Kidney (tissue), 14 donors: ENCODE measurements around the gene IPO4. TPM values are rescaled to one million over a fixed set of nuclear protein-coding genes. Genes with fewer than 3 reads are reported as not detected.

ENCODE experiments used
- DNase-seq, 5 donors: peaks; one replicate each; pipeline ENCODE4 v3.0.0-alpha.2; 2013 to 2020
- FAIRE-seq: peaks from 2 replicates; lab custom pipeline; 2012; peaks lifted over from hg19 to GRCh38; lab: Jason Lieb, UNC
- H3K27ac ChIP-seq, 2 donors: one replicate each; pipeline ENCODE4 v1.7.0; 2013; ENCODE audit warnings: low read depth in 2 of 2, low read length in 2 of 2, inconsistent platforms in 1 of 2
- H3K27me3 ChIP-seq: one replicate; pipeline ENCODE4 v1.7.1; 2013; ENCODE audit warnings: low read length, inconsistent platforms; ENCODE audit not compliant: control insufficient read depth, insufficient read depth
- H3K36me3 ChIP-seq, 3 donors: one replicate each; pipeline versions ENCODE4 v1.7.0 to v1.7.1; 2013; ENCODE audit warnings: low read length in 3 of 3, control low read depth in 1 of 3, inconsistent platforms in 1 of 3; ENCODE audit not compliant: insufficient read depth in 3 of 3, control insufficient read depth in 2 of 3
- H3K4me1 ChIP-seq, 3 donors: one replicate each; pipeline versions ENCODE4 v1.7.0 to v1.7.1; 2013; ENCODE audit warnings: low read length in 3 of 3, inconsistent platforms in 1 of 3, low read depth in 1 of 3; ENCODE audit not compliant: control insufficient read depth in 2 of 3, insufficient read depth in 2 of 3
- H3K4me3 ChIP-seq, 3 donors: one replicate each; pipeline versions ENCODE4 v1.7.0 to v1.8.1; 2013; ENCODE audit warnings: low read length in 3 of 3, control low read depth in 1 of 3, inconsistent platforms in 1 of 3
- H3K9ac ChIP-seq, 3 donors: one replicate each; pipeline versions ENCODE4 v1.7.0 to v1.7.1; 2013; ENCODE audit warnings: low read length in 3 of 3, control low read depth in 1 of 3, inconsistent platforms in 1 of 3
- H3K9me3 ChIP-seq, 3 donors: one replicate each; pipeline versions ENCODE4 v1.7.0 to v1.7.1; 2013; ENCODE audit warnings: low read length in 3 of 3, control low read depth in 1 of 3, inconsistent platforms in 1 of 3; ENCODE audit not compliant: control insufficient read depth in 2 of 3, insufficient read depth in 1 of 3
- CTCF ChIP-seq: IDR thresholded peaks from 3 replicates; pipeline ENCODE4 v1.5.1; 2012; ENCODE audit warnings: mild to moderate bottlenecking, moderate library complexity, borderline replicate concordance; ENCODE audit not compliant: insufficient read depth; ENCODE audit errors: extremely low read depth
- intact Hi-C: fragments of 100-400 bp; cut with DNase I; formaldehyde crosslinking; loops from one replicate; pipeline ENCODE4 v1.11.1; 2022
- polyA plus RNA-seq: library from polyadenylated mRNA; stranded (reverse); fragments of 350-450 nt; fragmentation: Illumina TruSeq; extraction: RNeasy Lipid Tissue Mini Kit (QIAGEN cat#74804); gene quantifications from one replicate; pipeline ENCODE4 v1.2.3, GENCODE V29; 2014; ENCODE audit warnings: low read depth, low replicate concordance; ENCODE audit not compliant: insufficient read depth
- total RNA-seq: library from RNA; stranded (reverse); fragmentation: NEBNext Ultra II Directional; extraction: Animal tissue kit (Norgen Biotek cat#: 25700); gene quantifications from one replicate; pipeline ENCODE4 v1.2.1, GENCODE V29; 2021
- donor health status: control.
- donor health status: control.
- donor health status: control.
- donor health status: control.
- donor health status: control.
- donor health status: DM: yes; HTN: yes; CAD: no.
- donor health status: Normal renal cell carcinoma (clear cell type).

Gene IPO4
- total and polyA plus RNA-seq, 2 donors from 2014 or later = 22.2 to 49.5 TPM

GRCh38 chr14:24192933-24193332 is 4.3 kb upstream of the IPO4 start:
- no peaks in the 10 kb centered on the region for H3K9me3 ChIP-seq
- DNase-seq (no peak), FAIRE-seq (no peak)
- intact Hi-C loops = no loop called here
- no peak overlapping the region for H3K4me3 ChIP-seq
- H3K9ac ChIP-seq = no peak overlapping the region
- TF ChIP-seq CTCF = no peak
- H3K4me1 ChIP-seq = peaks cover 0 to 14% (median 7%) of the 10 kb centered on the region in 3 donors
- H3K27ac ChIP-seq = no peak overlapping the region
- peaks cover 0 to 21% (median 10%) of the 10 kb centered on the region in 3 donors for H3K36me3 ChIP-seq
- no peaks in the 10 kb centered on the region for H3K27me3 ChIP-seq

- Histone ChIP-seq H3K27ac (no peak overlapping the region), H3K27me3 (no peaks in the 10 kb centered on the region), H3K9me3 (no peaks in the 10 kb centered on the region), H3K4me3 (no peak overlapping the region), H3K4me1 (peaks cover 0 to 15% (median 12%) of the 10 kb centered on the region in 3 donors), H3K36me3 (peaks cover 0 to 34% (median 13%) of the 10 kb centered on the region in 3 donors), H3K9ac (no peak overlapping the region)
- intact Hi-C loops = no loop called here
- no peak for FAIRE-seq
- no peak for DNase-seq
- TF ChIP-seq CTCF = no peak
Measured at GRCh38 chr14:24190416-24190815, 1.8 kb upstream of the IPO4 start.

- peaks cover 0 to 11% (median 9%) of the 10 kb centered on the region in 3 donors for H3K4me1 ChIP-seq
- no peak for TF ChIP-seq CTCF
- intact Hi-C loops = no loop called here
- no peak for FAIRE-seq
- H3K27me3 ChIP-seq = no peaks in the 10 kb centered on the region
- H3K9ac ChIP-seq = peak overlapping the region in 1 of 3 donors; percentile 60
- H3K36me3 ChIP-seq = peaks cover 0 to 39% (median 19%) of the 10 kb centered on the region in 3 donors
- H3K4me3 ChIP-seq = peak overlapping the region in 1 of 3 donors; percentile 64
- no peaks in the 10 kb centered on the region for H3K9me3 ChIP-seq
- DNase-seq = no peak
- no peak overlapping the region for H3K27ac ChIP-seq
Measured at GRCh38 chr14:24189460-24189859, 844 bp upstream of the IPO4 start.

GRCh38 chr14:24189059-24189375 is 401 bp upstream of the IPO4 start:
- intact Hi-C loops = no loop called here
- peak overlapping the region in 2 of 3 donors; percentile 23 to 64 for H3K4me3 ChIP-seq
- H3K9ac ChIP-seq = peak overlapping the region in 1 of 3 donors; percentile 60

More at GRCh38 chr14:24189059-24189375, 401 bp upstream of the IPO4 start:
- peaks cover 0 to 8% (median 6%) of the 10 kb centered on the region in 3 donors for H3K4me1 ChIP-seq
- peaks cover 0 to 43% (median 23%) of the 10 kb centered on the region in 3 donors for H3K36me3 ChIP-seq
- no peak overlapping the region for H3K27ac ChIP-seq
- FAIRE-seq (no peak), DNase-seq (no peak)
- no peaks in the 10 kb centered on the region for H3K9me3 ChIP-seq
- no peaks in the 10 kb centered on the region for H3K27me3 ChIP-seq
- TF ChIP-seq CTCF = no peak
